ENCODE data around the gene KRTAP22-1.

- TF ChIP-seq SRF (IDR thresholded peaks at IDR 0.05; ENCODE audit: low read depth, low read length) (no peak), GABPA (IDR thresholded peaks at IDR 0.05; ENCODE audit: low read depth, low read length) (no peak), GABPA (CRISPR knock-in tag; IDR thresholded peaks at IDR 0.05; ENCODE audit: low read depth) (no peak), SMAD3 (CRISPR knock-in tag; IDR thresholded peaks at IDR 0.05) (no peak), ESRRA (CRISPR knock-in tag; IDR thresholded peaks at IDR 0.05; ENCODE audit: low read depth) (no peak), POLR2AphosphoS2 (IDR thresholded peaks at IDR 0.05; ENCODE audit: low read depth, low read length) (no peak), HNF1A (IDR thresholded peaks at IDR 0.05; ENCODE audit: low read depth) (no peak), HNF1A (CRISPR knock-in tag; IDR thresholded peaks at IDR 0.05; ENCODE audit: borderline replicate concordance) (no peak), SOX6 (IDR thresholded peaks at IDR 0.05) (no peak), SOX6 (CRISPR knock-in tag; IDR thresholded peaks at IDR 0.05) (no peak)
Measured at GRCh38 chr21:30629200-30629599, 28.3 kb downstream of the KRTAP22-1 start.
